MCF 10A (cell line): ENCODE data around the gene TTLL8. TPM values are rescaled to one million over a fixed set of nuclear protein-coding genes. Genes with fewer than 3 reads are reported as not detected.

Experiments
- BruUV-seq: library from RNA; stranded (reverse); fragments of 400-500 nt; replicated peaks from 2 replicates; lab custom pipeline; 2021; lab: Mats Ljungman, UMichigan
- CTCF ChIA-PET: fragments of 300-600 bp; sonication (Branson Sonifier 250); formaldehyde crosslinking; extraction: SDS; loops from one replicate; lab custom pipeline; 2021; ENCODE audit warnings: antibody characterized with exemption, inconsistent platforms; lab: Yijun Ruan, JAX
- POLR2A ChIA-PET: fragments of 300-600, 350-650 bp; sonication (Branson Sonifier 250); formaldehyde crosslinking; extraction: SDS; loops from one replicate; lab custom pipeline; 2020; ENCODE audit warnings: antibody characterized with exemption, inconsistent platforms; lab: Yijun Ruan, JAX
- DNase-seq: peaks from one replicate; pipeline ENCODE4 v3.0.0-alpha.2; 2018; ENCODE audit not compliant: unreplicated experiment
- H3K27ac Mint-ChIP-seq: one replicate; pipeline ENCODE4 v1.8.0; 2022; ENCODE audit warnings: mild to moderate bottlenecking, low read depth, mixed read lengths; ENCODE audit not compliant: unreplicated experiment
- H3K27me3 Mint-ChIP-seq: one replicate; pipeline ENCODE4 v1.8.0; 2022; ENCODE audit warnings: mixed read lengths; ENCODE audit not compliant: insufficient read depth, unreplicated experiment
- H3K36me3 Mint-ChIP-seq: one replicate; pipeline ENCODE4 v1.8.0; 2022; ENCODE audit warnings: mild to moderate bottlenecking, moderate library complexity, mixed read lengths; ENCODE audit not compliant: insufficient read depth, unreplicated experiment
- H3K4me1 Mint-ChIP-seq: one replicate; pipeline ENCODE4 v1.8.0; 2022; ENCODE audit warnings: mixed read lengths; ENCODE audit not compliant: insufficient read depth, unreplicated experiment
- H3K4me3 Mint-ChIP-seq: one replicate; pipeline ENCODE4 v1.8.0; 2022; ENCODE audit warnings: mild to moderate bottlenecking, moderate library complexity, mixed read lengths; ENCODE audit not compliant: unreplicated experiment
- H3K9me3 Mint-ChIP-seq: one replicate; pipeline ENCODE4 v1.8.0; 2022; ENCODE audit warnings: mixed read lengths; ENCODE audit not compliant: unreplicated experiment
- intact Hi-C: fragments of 100-400 bp; cut with micrococcal nuclease; formaldehyde crosslinking; loops from 2 replicates; pipeline ENCODE4 v1.14.1; 2022
- total RNA-seq: library from RNA; stranded (reverse); gene quantifications from 2 replicates; pipeline ENCODE4 v1.2.3, GENCODE V29; 2022
- TF ChIP-seq, protein P1 (sequence below): fragments of 200-600 bp; IDR thresholded peaks from one replicate; pipeline ENCODE4 v1.8.0; 2022; ENCODE audit warnings: antibody characterized with exemption, mild to moderate bottlenecking; ENCODE audit not compliant: unreplicated experiment

The TTLL8 gene
- total RNA-seq, 1 experiment from 2014 or later: not detected

DNA sequence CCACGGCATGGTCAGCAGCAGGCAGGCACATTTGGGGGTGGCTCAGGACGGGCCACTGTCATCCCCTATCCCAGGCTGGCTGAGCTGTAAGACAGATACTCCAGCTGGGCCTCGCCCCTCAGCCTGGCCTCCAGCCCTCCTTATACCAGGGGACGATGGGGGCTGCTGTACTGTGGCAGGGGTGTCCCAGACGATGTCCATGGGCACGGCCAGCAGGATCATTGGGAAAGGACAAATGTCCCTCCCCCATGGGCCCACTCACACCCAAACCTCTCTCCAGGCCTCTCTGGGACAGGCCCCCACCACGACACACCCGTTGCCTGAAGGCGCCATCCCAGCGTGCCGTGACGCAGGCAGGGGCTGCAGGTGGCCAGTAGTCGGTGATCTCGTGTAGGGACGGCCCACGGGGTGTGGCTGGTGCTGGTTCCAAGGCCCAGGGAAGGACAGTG, 44.0 kb downstream of the TTLL8 start:
- no peaks in the 10 kb centered on the region for H3K9me3 Mint-ChIP-seq
- TF ChIP-seq, protein P1, sequence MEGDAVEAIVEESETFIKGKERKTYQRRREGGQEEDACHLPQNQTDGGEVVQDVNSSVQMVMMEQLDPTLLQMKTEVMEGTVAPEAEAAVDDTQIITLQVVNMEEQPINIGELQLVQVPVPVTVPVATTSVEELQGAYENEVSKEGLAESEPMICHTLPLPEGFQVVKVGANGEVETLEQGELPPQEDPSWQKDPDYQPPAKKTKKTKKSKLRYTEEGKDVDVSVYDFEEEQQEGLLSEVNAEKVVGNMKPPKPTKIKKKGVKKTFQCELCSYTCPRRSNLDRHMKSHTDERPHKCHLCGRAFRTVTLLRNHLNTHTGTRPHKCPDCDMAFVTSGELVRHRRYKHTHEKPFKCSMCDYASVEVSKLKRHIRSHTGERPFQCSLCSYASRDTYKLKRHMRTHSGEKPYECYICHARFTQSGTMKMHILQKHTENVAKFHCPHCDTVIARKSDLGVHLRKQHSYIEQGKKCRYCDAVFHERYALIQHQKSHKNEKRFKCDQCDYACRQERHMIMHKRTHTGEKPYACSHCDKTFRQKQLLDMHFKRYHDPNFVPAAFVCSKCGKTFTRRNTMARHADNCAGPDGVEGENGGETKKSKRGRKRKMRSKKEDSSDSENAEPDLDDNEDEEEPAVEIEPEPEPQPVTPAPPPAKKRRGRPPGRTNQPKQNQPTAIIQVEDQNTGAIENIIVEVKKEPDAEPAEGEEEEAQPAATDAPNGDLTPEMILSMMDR: no peak
- DNase-seq: no peak
- H3K27me3 Mint-ChIP-seq: no peaks in the 10 kb centered on the region
- H3K4me3 Mint-ChIP-seq: no peak overlapping the region
- BruUV-seq: no TSS peak
- intact Hi-C loops: no loop called here
- no peaks in the 10 kb centered on the region for H3K4me1 Mint-ChIP-seq
- no peaks in the 10 kb centered on the region for H3K36me3 Mint-ChIP-seq
- H3K27ac Mint-ChIP-seq: no peak overlapping the region
- ChIA-PET CTCF (no interaction called here), POLR2A (no interaction called here)

DNA sequence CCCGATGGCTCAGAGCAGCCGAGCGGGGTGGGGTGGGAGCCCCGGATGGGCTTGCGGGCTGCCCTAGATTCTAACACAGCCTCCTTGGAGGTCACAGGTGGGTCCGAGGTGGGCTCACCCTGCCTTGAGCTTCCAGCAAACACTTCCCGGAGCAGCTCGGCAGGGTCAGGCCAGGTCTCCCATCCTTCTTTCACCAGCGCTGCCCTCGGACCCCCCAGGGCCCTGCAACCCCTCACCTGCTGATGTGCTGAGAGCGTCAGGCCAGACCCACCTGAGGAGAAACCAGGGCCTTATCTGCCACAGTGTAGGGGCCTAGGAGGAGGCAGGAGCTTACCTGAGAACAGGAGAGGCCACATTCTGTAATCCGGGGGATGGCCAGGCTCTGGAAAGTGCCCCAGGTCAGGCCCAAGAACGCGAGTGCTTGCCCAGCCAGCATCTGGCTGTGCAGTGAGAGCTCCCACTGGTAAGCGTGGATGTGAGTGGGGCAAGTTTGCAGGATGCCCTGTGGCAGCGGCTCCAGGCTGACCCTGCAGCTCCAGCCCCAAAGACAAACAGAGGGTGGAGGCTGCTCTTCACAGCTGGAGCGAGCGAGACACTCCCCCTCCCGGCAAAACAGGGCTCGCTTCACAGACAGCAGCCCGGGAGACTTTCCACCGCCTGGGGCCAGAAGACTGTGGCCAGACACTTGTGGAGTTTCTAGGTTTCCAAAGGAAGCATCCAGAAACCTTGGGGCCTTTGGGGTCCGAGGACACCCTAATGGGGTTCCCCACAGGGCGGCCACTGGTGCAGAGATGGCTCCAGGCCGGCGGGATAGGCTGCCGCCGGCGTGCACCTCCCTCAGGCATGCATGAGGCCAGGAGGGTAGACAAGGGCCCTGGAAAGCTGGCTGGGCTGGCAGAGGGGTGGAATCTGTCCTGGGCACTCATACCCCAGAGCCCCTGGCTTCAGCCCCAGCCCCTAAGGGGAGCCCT, 45.6 kb downstream of the TTLL8 start, which contains the start of gene IL17REL:
Gene IL17REL (minus strand): TSS at position 555 of the 971 bp plus-strand sequence. CDS start 119 bp downstream, at position 436.
- H3K36me3 Mint-ChIP-seq: no peaks in the 10 kb centered on the region
- H3K4me3 Mint-ChIP-seq: no peak within 1 kb of the TSS
- BruUV-seq: no TSS peak
- CTCF ChIA-PET: interaction anchor here (0.8 to 1.0 kb wide), 2 partner anchors 14 to 82 kb away, joined by 3 read pairs; no protein-coding TSS in a partner anchor
- no peaks in the 10 kb centered on the region for H3K4me1 Mint-ChIP-seq
- H3K27me3 Mint-ChIP-seq: no peaks in the 10 kb centered on the region
- POLR2A ChIA-PET: interaction anchor here (0.7 to 0.8 kb wide), 2 partner anchors 35 to 52 kb away, joined by 3 read pairs; partner anchors contain the start of gene PIM3
- TF ChIP-seq, protein P1: no peak
- no peaks in the 10 kb centered on the region for H3K9me3 Mint-ChIP-seq
- no peak within 1 kb of the TSS for H3K27ac Mint-ChIP-seq
- intact Hi-C loops: no loop called here
- DNase-seq: no peak

DNA sequence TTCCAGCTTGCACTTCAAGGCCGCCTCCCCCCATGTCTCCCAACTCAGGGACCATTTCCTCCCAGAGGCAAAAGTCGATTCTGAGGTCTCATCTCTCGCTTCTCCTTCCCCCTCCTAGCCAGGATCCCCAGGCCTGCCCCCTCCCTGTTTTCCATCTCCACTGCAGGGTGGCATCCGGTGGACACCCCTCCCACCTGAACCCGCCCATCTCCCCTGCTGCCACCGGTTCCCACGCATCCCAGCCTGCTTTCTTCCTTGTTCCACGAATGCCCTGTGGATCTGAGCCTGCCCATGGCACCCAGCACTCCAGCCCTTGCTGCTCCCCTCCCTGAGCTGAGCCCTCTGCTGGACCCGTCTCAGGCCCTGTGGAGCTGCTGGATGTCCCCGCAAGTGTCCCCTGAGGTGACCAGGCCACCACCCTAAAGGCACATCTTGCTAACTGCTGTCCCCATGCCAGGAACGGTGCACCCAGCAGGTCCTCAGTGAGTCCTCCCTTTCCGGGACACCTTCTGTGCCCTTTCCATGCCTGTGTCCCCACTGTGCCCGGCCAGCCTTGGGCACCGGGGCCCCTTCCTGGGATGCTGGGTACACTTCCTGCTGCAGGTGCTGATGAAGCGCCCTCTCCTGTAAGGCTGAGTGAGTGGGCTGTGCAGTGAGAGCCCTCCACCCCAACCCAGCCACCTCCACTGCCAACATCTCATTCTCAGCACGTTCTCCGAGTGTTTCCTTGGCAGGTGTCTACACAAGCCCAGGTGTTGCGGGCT, 46.5 kb downstream of the TTLL8 start:
- DNase-seq: no peak
- Mint-ChIP-seq H3K36me3 (no peaks in the 10 kb centered on the region), H3K27ac (no peak overlapping the region), H3K9me3 (no peaks in the 10 kb centered on the region), H3K4me1 (no peaks in the 10 kb centered on the region), H3K4me3 (no peak overlapping the region), H3K27me3 (no peaks in the 10 kb centered on the region)
- ChIA-PET CTCF (no interaction called here), POLR2A (no interaction called here)
- intact Hi-C loops: no loop called here
- BruUV-seq: no TSS peak
- TF ChIP-seq, protein P1: no peak
